MCF 10A (cell line): ENCODE data around the gene DIS3. TPM values are rescaled to one million over a fixed set of nuclear protein-coding genes. Genes with fewer than 3 reads are reported as not detected.

ENCODE experiments used
- BruUV-seq: library from RNA; stranded (reverse); fragments of 400-500 nt; replicated peaks from 2 replicates; lab custom pipeline; 2021; lab: Mats Ljungman, UMichigan
- CTCF ChIA-PET: fragments of 300-600 bp; sonication (Branson Sonifier 250); formaldehyde crosslinking; extraction: SDS; loops from one replicate; lab custom pipeline; 2021; ENCODE audit warnings: antibody characterized with exemption, inconsistent platforms; lab: Yijun Ruan, JAX
- POLR2A ChIA-PET: fragments of 300-600, 350-650 bp; sonication (Branson Sonifier 250); formaldehyde crosslinking; extraction: SDS; loops from one replicate; lab custom pipeline; 2020; ENCODE audit warnings: antibody characterized with exemption, inconsistent platforms; lab: Yijun Ruan, JAX
- DNase-seq: peaks from one replicate; pipeline ENCODE4 v3.0.0-alpha.2; 2018; ENCODE audit not compliant: unreplicated experiment
- H3K27ac Mint-ChIP-seq: one replicate; pipeline ENCODE4 v1.8.0; 2022; ENCODE audit warnings: mild to moderate bottlenecking, low read depth, mixed read lengths; ENCODE audit not compliant: unreplicated experiment
- H3K27me3 Mint-ChIP-seq: one replicate; pipeline ENCODE4 v1.8.0; 2022; ENCODE audit warnings: mixed read lengths; ENCODE audit not compliant: insufficient read depth, unreplicated experiment
- H3K36me3 Mint-ChIP-seq: one replicate; pipeline ENCODE4 v1.8.0; 2022; ENCODE audit warnings: mild to moderate bottlenecking, moderate library complexity, mixed read lengths; ENCODE audit not compliant: insufficient read depth, unreplicated experiment
- H3K4me1 Mint-ChIP-seq: one replicate; pipeline ENCODE4 v1.8.0; 2022; ENCODE audit warnings: mixed read lengths; ENCODE audit not compliant: insufficient read depth, unreplicated experiment
- H3K4me3 Mint-ChIP-seq: one replicate; pipeline ENCODE4 v1.8.0; 2022; ENCODE audit warnings: mild to moderate bottlenecking, moderate library complexity, mixed read lengths; ENCODE audit not compliant: unreplicated experiment
- H3K9me3 Mint-ChIP-seq: one replicate; pipeline ENCODE4 v1.8.0; 2022; ENCODE audit warnings: mixed read lengths; ENCODE audit not compliant: unreplicated experiment
- CTCF ChIP-seq: fragments of 200-600 bp; IDR thresholded peaks from one replicate; pipeline ENCODE4 v1.8.0; 2022; ENCODE audit warnings: antibody characterized with exemption, mild to moderate bottlenecking; ENCODE audit not compliant: unreplicated experiment
- intact Hi-C: fragments of 100-400 bp; cut with micrococcal nuclease; formaldehyde crosslinking; loops from 2 replicates; pipeline ENCODE4 v1.14.1; 2022
- total RNA-seq: library from RNA; stranded (reverse); gene quantifications from 2 replicates; pipeline ENCODE4 v1.2.3, GENCODE V29; 2022

The DIS3 gene
- total RNA-seq, 1 experiment from 2014 or later, result 44.4 TPM

GRCh38 chr13:72763411-72763810 lies 18.3 kb downstream of the DIS3 start:
- no TSS peak for BruUV-seq
- POLR2A ChIA-PET, result no interaction called here
- Mint-ChIP-seq H3K4me1 (no peaks in the 10 kb centered on the region), H3K9me3 (no peaks in the 10 kb centered on the region), H3K27me3 (no peaks in the 10 kb centered on the region), H3K36me3 (peaks cover 83% of the 10 kb centered on the region), H3K27ac (no peak overlapping the region), H3K4me3 (no peak overlapping the region)
- DNase-seq, result no peak
- no peak for TF ChIP-seq CTCF
- intact Hi-C loops, result no loop called here
- CTCF ChIA-PET, result interaction anchor here (0.6 kb wide), 1 partner anchor 781 kb away, joined by 3 read pairs; no protein-coding TSS in a partner anchor

GRCh38 chr13:72760189-72760588 lies 21.5 kb downstream of the DIS3 start:
- ChIA-PET CTCF (no interaction called here), POLR2A (no interaction called here)
- intact Hi-C loops, result no loop called here
- no peaks in the 10 kb centered on the region for H3K4me1 Mint-ChIP-seq
- H3K4me3 Mint-ChIP-seq, result no peak overlapping the region
- H3K9me3 Mint-ChIP-seq, result no peaks in the 10 kb centered on the region
- H3K36me3 Mint-ChIP-seq, result peaks cover 85% of the 10 kb centered on the region
- BruUV-seq, result no TSS peak
- no peak overlapping the region for H3K27ac Mint-ChIP-seq
- TF ChIP-seq CTCF, result no peak
- DNase-seq, result no peak
- H3K27me3 Mint-ChIP-seq, result no peaks in the 10 kb centered on the region

- Mint-ChIP-seq H3K4me1 (no peaks in the 10 kb centered on the region), H3K27me3 (no peaks in the 10 kb centered on the region), H3K27ac (no peak overlapping the region), H3K4me3 (no peak overlapping the region), H3K9me3 (no peaks in the 10 kb centered on the region), H3K36me3 (peaks cover 91% of the 10 kb centered on the region)
- BruUV-seq, result no TSS peak
- intact Hi-C loops, result no loop called here
- peak; percentile 20 for DNase-seq
- ChIA-PET POLR2A (interaction anchor here (1.3 to 1.6 kb wide), 2 partner anchors 9 to 11 kb away, joined by 3 to 5 read pairs; no protein-coding TSS in a partner anchor), CTCF (no interaction called here)
- TF ChIP-seq CTCF, result no peak
Observed at GRCh38 chr13:72757792-72758535, 23.7 kb downstream of the DIS3 start.

- ChIA-PET POLR2A (interaction anchor here (0.9 kb wide), 1 partner anchor 27 kb away, joined by 3 read pairs; the partner anchor contains the start of gene DIS3), CTCF (interaction anchor here (1.2 kb wide), 1 partner anchor 28 kb away, joined by 3 read pairs; no protein-coding TSS in a partner anchor)
- BruUV-seq, result no TSS peak
- no peak for DNase-seq
- intact Hi-C loops, result no loop called here
- H3K27me3 Mint-ChIP-seq, result no peaks in the 10 kb centered on the region
- peak overlapping the region; percentile 63 for H3K27ac Mint-ChIP-seq
- no peaks in the 10 kb centered on the region for H3K9me3 Mint-ChIP-seq
- H3K4me3 Mint-ChIP-seq, result no peak overlapping the region
- H3K4me1 Mint-ChIP-seq, result no peaks in the 10 kb centered on the region
- no peak for TF ChIP-seq CTCF
- H3K36me3 Mint-ChIP-seq, result peaks cover 92% of the 10 kb centered on the region
Observed at GRCh38 chr13:72754111-72754510, 27.6 kb downstream of the DIS3 start.
